GM19023 (cell line): Measurements from ENCODE around the gene MMP3.

Experiments used
- ATAC-seq: cut with Tn5 transposase; IDR thresholded peaks from one replicate; pipeline ENCODE4 v1.9.1; 2021; ENCODE audit warnings: mild to moderate bottlenecking, moderate library complexity; ENCODE audit not compliant: unreplicated experiment

The MMP3 gene

DNA sequence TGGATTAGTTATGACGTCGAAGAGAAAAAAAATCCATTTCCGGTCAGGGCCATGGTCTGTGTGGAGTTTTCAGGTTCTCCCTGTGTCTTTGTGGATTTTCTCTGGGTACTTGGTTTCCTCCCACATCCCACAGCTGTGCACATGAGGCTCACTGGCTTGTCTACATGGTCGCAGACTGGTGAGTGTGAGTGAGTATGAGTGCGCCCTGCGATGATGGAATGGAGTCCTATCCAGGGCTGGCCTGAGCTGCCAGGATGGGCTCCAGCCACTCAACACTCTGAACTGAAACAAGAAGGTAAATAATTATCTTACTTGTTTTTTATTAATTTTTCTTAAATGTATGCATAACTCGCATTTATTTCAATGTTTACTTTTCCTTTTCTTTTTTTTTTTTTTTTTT is 10.8 kb downstream of the MMP3 start:
- no peak for ATAC-seq

- ATAC-seq, result no peak
Measured at GRCh38 chr11:102831489-102832440, 11.6 kb downstream of the MMP3 start.

DNA sequence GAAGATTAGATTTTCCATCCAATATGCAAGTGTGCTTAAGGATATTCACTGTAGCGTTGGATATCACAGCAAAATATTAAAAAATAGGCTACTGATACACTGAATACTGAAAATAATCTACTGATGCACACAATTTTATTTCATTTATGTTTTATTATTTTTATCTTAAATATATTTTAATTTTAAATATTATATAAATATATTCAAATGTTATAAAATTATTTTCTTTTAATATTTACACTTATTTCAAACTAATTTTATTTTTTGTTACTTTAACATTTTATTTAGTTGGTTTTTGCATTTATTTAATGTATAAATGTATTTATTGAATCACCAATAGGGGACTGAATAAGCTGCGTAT is 12.3 kb downstream of the MMP3 start:
- ATAC-seq, result no peak

DNA sequence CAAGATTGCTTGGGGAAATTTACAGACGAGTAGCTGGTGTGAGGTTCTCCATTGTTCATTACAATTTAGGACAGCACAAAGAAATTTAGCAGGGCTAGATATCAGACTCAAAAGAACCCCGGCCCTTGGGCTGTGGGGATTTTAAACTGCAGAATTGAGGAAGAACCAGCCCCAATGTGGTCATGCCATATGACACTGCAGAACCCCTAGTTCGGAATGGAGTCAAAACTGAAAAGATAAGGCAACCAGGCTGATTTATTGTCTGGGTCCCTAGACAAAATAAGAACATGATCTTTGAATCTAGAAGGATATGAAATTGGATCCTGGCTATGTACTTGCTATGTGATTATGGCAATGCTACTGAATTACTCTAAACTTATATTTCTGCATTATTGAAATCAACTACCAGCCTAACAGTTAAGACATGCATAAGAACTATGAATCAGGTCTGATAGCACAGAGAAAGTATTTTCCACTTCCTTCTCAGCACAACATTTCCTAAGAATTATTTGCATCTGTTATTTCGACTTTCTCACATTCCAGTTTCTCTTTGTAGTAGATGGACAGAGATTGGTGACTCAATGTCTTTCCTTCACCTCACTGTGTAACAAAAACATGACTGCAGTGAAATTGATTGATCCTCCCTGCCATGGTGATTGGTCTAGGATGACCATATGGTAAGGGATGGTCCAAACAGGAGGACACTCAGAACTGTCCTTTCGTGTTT is 13.2 kb downstream of the MMP3 start:
- ATAC-seq, result no peak

- ATAC-seq, result no peak
Measured at GRCh38 chr11:102829316-102830000, 14.0 kb downstream of the MMP3 start.

DNA sequence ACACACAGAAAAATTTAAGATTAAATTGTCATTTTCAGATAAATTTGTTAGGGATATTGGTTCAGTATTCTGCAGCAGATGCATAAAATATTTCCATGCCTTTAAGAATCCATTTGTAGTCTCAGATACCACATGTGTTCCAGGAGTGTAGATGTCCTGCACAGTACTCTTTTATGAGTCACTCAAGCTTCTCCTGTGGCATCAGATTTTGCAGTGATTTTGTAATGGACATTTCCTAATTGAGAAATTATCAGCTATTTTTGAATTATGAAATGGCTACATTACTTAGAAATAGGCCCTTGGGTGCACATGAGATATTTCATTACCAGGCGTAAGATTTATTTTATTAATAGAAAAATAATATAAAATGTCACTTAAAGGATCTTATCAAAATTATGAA is 18.9 kb downstream of the MMP3 start:
- ATAC-seq, result no peak

DNA sequence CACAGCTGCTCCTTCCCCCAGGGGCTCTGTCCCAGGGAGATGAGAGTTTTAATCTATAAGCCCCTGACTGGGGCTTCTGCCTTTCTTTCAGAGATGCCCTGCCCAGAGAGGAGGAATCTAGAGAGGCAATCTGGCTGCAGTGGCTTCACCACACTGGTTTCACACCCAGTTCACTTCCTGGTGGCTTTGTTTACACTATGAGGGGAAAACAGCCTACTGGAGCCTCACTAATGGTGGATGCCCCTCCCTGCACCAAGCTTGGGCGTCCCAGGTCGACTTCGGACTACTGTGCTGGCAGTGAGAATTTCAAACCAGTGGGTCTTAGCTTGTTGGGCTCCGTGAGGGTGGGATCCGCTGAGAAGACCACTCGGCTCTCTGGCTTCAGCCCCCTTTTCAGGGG is 23.9 kb downstream of the MMP3 start:
- ATAC-seq, result no peak

GRCh38 chr11:102813484-102813883 is 29.9 kb downstream of the MMP3 start:
- ATAC-seq, result no peak

DNA sequence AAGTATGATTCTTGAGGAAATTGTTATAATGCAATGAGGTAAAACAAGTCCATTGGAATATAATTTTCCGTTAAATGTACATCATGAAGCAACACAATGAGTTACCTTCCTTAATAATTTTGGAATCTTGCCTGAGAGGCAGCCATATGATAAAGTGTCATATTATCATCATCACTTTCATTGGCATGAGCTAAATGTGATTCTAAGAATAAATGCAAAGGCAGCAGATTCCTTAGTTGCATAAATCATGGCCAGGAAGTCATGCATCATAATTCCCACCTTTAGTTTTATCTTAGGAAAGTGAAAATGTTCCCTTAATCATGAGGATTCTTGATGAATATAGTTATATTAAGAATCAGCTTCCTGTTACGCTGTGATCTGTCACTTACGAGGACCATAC is 31.2 kb downstream of the MMP3 start:
- no peak for ATAC-seq

- no peak for ATAC-seq
Measured at GRCh38 chr11:102810950-102811660, 32.3 kb downstream of the MMP3 start.

DNA sequence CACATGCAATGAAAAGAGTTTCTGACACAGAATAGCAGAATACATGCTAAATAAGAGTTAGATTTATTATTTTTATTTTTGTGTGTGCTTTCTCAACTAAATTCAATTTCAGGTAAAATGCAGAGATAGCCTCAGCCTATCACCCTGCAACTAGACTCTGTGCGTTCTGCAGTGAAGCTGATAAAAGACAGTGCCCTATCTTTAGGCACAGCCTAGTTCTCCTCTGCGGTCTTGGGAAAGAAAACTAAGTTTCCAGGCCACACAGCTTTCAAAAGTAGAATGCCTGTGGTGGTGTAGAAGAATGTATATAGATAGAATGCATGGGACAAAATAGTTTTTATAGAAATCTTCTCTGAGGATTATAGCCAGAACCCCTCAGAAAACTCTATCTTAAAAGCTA is 33.4 kb downstream of the MMP3 start:
- ATAC-seq, result no peak

DNA sequence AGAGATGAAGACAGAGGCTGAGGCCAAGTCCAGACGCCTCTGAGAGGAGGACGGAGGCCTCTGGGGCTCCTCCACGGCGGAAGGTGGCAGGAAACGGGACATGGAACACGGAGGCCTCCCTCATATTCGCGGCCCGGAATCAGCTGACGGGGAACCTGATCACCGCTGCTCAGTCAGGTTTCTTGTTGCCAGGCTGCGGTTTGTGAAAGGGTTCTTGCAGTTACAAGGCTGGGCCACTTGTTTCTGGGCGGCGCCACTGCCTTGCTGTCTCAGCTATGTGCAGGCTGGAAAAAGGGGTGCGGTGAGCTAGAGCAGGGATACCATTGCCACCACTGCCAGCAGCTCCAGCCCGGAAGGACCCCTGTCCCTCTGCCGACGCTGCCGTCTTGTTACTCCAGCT is 35.5 kb downstream of the MMP3 start:
- no peak for ATAC-seq

DNA sequence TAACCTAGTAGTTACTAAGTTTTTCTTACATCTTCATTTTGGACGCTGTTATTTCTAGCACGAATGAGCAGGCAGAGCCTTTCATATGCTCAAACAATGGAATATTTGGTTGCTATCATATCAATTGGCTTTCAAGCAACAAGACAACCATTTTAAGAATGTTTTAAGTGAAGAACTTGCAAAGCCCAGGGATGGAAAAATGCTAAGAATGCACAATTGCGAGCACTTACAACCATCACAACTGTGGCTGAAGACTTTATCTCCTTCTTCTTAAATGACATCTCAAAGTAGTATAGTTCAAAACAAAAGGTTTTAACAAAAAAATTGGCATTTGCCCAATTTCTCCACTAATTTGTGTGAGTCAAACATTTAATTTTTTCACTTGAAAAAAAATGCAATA is 37.1 kb downstream of the MMP3 start:
- no peak for ATAC-seq

DNA sequence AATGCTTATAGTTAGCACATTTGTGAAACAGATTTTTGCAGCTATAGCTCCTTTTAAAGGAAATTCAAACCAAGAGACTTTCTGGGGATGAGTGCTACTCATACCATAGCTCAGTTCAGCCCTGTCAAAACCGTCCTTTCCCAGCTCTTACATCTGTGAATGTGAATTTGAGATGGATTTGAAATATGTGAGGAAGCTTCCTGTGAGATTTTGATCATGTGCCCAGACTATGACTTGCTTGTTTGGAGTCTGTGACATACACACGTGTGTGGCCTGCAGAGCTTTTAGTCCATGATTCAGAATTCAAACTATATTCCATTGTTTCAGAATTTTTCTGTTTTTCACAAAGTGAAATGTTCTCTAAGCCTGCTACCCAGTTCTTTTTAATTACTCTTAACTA is 41.1 kb downstream of the MMP3 start:
- ATAC-seq, result no peak

- no peak for ATAC-seq
Measured at GRCh38 chr11:102800767-102801166, 42.6 kb downstream of the MMP3 start.

DNA sequence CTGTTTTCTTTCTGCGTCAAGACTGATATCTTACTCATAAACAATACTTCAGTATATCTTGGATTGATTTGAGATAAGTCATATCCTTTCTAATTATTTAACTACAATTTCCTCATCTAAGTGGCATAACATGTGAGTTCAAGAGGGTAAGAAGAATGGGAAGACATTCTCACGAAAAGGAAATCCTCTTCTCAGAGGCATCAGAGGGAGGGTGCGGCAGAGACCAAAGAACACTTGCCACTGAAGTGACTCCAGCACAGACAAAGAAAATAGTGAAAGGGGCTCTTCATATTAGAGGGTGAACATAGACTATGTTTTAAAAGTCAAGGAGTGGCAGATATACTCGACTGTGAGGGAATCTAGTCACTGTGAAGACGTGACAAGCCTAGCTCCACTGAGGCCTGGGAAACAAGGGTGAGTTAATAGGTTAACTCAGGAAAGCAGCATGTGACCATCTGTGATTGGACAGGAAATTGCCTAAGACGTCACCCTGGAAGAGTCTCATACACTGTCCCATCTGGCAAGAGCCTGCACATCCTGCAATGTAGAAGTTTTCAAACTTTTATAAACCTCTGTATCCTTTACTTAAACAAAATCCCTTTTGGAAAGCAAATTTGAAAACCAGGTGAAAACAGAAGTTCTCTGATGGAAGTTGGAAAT is 43.6 kb downstream of the MMP3 start:
- ATAC-seq, result no peak

- no peak for ATAC-seq
Measured at GRCh38 chr11:102798012-102798746, 45.2 kb downstream of the MMP3 start, which contains the start of gene MMP1. Gene MMP1 (minus strand): TSS chr11:102798160. CDS start chr11:102798092, 68 bp downstream.

DNA sequence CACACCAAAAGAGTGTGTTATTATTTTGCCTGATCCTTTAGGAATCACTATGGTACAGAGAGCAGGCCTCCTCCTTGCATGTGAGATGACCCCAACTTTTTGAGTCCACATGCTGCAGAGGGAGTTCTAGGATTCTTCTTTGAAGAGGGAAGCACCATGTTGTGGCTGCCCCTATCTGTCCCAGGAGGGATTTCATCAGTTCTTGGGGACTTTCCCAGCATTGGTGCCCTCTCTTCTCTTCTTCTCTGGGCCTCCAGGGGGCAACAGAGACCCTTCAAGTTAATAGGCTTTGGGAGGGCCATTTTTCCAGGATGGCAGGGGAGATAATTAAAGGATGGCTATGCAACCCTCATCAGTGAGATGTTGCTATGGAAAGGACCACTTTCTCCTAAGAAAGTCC is 49.0 kb downstream of the MMP3 start:
- peak; percentile 97 for ATAC-seq

DNA sequence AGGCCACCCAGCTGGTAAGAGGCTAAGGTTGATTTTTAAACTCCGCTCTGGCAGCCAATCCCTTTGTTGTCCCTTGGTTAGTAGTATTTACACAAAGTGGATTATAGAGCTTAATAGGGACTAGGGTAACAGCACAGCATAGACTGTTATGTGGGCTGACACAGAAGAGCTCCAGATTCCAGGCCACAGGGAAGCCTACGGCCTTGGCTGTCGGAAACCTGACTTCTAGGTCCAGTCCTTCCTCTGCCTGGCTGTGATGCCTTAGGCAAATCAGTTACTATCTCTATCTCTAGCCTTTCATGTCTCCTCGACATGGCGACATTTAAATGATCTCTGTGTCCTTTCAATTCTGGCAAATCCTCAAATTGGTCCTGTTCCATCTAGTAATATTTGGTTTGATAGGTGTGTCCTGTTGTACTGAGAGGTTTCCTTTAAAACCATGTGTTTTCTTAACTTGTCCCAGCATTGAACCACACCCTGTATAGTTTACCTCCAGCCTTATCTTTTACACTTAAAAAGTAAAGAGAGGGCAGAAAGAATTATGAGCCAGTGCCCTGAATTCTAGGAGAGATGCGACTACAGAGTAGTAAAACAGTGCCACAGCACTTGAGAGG is 49.6 kb downstream of the MMP3 start:
- no peak for ATAC-seq
